G401 (cell line): ENCODE measurements around the gene HS6ST3. TPM values are rescaled to one million over a fixed set of nuclear protein-coding genes. Genes with fewer than 3 reads are reported as not detected.

ENCODE experiments used
- DNase-seq: peaks from one replicate; pipeline ENCODE4 v3.0.0-alpha.2; 2015; ENCODE audit warnings: low spot score
- in situ Hi-C: cut with HindIII; loops from 2 replicates; pipeline ENCODE4 v1.10.0; 2016; ENCODE audit warnings: low sequenced_read_pairs, mixed read lengths
- total RNA-seq: library from RNA; depleted of rRNA; stranded (reverse); fragments of >200 nt; shearing (Covaris generic); gene quantifications from 2 replicates; pipeline ENCODE4 v1.2.3, GENCODE V29; 2014

HS6ST3 gene
- total RNA-seq, 1 experiment from 2014 or later = not detected

- no peak for DNase-seq
- in situ Hi-C loops = no loop called here
These were observed 184.1 kb downstream of the HS6ST3 start for GRCh38 chr13:96274046-96274445.

DNA sequence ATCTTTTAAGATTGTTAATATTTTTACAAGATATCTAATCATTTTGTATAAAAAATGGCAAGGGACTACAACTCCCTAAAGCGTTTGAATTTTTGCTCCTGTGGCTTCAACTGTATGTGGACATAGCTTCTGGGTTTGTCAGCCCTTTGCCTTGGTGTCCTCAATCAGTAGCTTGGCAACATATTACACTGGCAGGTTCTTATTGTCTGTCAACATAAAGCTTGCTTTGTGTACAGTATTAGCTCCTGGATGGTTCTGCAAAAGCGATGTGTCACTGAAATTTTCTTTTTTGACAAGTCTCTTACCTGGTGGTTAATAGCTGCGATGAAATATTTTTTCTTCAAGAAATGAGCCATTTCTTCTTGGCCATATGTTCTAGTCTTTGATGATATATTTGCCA is 190.0 kb downstream of the HS6ST3 start:
- in situ Hi-C loops = no loop called here

GRCh38 chr13:96284971-96285370 is 195.1 kb downstream of the HS6ST3 start:
- in situ Hi-C loops = no loop called here
- DNase-seq = no peak

More for the DNA sequence above, 190.0 kb downstream of the HS6ST3 start:
- no peak for DNase-seq

- DNase-seq = no peak
- in situ Hi-C loops = no loop called here
These were observed 195.8 kb downstream of the HS6ST3 start for GRCh38 chr13:96285729-96286128.

DNA sequence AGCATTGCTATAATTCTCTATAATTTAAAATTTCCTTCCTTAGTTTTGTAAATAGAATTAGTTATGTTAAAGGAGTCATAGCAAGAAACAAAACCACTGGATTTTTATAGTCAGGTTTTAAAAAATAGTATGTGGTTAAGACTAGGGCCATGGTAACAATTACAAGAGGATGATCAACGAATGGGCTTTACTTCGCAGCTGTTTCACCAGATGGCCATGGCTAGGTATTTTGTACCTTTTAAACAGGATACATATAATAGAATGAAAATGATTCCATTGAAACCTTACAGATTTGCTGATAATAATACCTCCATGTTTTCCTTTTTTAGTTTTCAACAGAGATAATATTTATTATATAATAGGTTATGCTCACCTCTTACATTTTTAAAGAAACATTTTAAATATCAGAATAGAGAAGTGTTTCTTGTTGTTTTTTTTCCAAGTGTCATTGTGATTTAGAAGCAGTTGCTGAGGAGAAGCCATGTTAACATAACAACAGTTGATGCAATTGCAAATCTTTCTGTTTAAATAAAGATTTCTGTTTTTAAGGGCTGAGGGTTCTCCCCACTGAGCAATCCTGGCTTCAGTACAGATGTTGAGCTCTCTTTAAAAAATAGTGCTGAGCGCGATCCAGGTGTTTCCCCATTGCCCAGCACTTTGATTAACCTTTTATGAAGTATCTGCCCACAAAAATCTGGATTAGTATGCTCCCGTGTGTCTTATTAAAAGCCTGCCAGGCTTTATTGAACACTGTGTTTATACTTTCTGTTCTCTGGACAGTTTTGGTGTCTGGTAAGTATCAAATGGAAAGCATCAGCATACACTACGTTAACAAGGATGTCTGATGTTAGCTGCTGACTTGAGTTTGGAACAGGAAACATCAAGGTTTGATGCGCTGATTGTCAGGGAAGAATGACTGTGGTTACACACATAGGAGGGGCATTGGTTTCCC is 205.3 kb downstream of the HS6ST3 start:
- DNase-seq = no peak
- in situ Hi-C loops = no loop called here

- DNase-seq = no peak
- in situ Hi-C loops = no loop called here
These were observed 207.5 kb downstream of the HS6ST3 start for GRCh38 chr13:96297360-96297759.

GRCh38 chr13:96299235-96299634 is 209.3 kb downstream of the HS6ST3 start:
- no peak for DNase-seq
- in situ Hi-C loops = no loop called here

- DNase-seq = no peak
- in situ Hi-C loops = no loop called here
These were observed 218.7 kb downstream of the HS6ST3 start for GRCh38 chr13:96308568-96308967.

DNA sequence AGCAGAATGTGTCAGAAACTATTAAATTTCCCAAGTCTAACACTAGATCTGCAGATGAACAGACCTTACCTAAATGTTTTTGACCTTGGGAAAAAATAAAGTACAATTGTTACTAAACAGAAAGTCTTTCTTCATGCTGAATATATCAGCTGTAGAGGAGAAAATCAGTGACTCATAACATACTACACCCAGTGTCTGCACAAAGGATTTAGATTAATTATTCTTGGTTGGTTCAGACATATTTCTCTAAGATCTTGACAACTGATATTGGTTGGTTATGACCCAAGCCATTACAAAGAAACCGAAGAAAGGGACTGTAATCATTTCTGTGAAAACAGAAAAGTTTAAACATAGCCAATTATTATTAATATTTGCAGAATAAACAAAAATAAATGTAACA is 225.1 kb downstream of the HS6ST3 start:
- in situ Hi-C loops = no loop called here
- DNase-seq = no peak

DNA sequence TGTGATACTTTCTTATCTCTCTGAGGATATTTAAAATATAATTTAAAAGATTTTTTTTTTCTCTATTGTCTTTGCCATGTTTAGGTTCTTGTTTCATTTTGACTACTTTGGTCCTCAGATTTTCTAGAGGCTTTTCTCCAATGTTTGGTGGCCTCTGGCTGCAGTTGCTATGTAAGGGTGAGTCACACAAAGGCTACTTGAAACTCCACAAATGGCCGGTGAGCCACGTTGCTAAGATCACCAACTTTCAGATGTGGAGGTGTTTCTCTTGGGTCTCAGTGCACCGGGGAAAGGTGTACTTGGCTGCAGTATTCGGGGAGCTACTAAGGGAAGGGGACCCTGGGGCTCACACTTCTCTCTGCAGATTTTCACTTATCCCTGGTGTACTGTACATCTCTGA is 248.1 kb downstream of the HS6ST3 start:
- in situ Hi-C loops = no loop called here
- DNase-seq = no peak

DNA sequence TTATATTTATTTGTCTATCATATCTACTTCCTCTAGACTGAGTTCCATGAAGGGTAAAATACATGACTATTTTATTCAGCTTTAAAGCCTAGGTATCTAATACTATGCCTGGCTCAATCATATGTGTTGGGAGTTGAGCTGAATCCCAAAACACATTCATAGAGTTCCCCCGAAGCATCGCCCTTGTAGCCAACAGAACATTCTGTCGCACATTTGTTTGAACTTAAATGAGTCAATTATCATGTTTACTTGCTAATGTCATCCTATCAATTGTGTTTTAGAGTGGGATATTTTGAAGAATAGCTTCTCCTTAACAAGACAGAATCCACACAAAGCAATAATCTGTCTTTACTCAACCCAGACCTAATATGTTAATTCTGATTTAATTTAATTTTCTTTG is 252.4 kb downstream of the HS6ST3 start:
- in situ Hi-C loops = no loop called here
- DNase-seq = no peak

DNA sequence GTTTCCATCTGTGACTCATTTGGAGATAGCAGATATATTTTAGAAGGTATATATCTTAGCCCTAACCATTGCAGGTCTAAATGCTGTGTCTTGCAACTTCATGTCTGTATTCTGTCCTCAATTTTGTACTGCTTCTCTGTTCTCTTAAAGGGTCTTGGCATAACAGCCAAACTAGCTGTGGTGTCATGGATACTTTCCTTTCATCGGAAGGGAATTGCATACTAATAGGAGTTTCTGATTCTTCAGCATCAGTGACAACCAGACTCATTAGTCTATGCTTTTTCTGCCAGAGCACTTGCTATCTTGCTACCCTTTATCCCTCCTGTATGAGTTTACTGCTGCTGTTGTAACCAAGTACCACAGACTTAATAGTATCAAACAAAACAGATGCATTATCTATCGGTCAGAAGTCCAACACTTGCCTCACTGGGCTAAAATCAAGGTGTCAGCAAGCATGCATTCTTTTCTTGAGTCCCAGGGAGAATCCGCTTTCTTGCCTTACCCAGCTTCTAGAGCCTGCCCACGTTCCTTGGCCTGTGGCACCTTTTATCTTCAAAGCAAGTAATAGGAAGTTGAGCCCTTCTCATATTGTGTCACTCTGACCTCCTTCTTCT is 253.1 kb downstream of the HS6ST3 start:
- in situ Hi-C loops = no loop called here
- DNase-seq = peak; percentile 1

DNA sequence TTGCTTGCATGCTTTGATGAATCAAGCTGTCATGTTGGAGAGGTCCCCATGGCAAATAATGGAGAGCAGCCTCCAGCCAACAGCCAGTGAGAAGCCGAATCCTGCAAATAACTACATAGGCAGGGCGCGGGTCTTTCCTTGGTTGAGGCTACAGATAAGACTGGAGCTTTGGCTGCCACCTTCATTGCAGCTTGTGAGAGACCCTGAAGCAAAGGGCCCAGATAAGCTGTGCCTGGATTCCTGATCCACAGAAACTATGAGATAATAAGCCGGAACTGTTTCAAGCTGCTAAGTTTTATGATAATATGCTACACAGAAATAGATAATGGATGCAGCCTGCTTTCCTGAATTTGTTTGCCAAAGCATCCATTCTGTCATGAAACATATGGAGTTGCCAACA is 257.0 kb downstream of the HS6ST3 start:
- in situ Hi-C loops = no loop called here
- no peak for DNase-seq

DNA sequence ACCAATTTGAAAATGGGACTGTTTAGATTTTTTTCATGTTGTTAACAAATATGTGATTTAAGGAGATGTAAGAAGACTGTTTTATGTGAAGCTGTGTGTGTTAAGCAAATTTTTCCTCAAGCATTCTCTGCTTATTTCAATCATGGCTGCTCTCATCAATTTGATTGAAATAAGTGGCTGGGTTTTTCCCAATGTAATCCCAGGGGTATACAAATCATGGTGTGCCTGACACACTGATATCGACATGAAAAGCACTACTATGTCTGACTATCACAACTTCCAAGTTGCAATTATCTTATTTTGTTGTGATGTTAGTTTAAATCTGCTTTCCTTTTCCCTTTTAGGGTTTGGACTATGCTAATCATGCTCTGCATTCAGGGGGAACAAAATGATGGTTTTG is 283.7 kb downstream of the HS6ST3 start:
- in situ Hi-C loops = no loop called here
- no peak for DNase-seq

DNA sequence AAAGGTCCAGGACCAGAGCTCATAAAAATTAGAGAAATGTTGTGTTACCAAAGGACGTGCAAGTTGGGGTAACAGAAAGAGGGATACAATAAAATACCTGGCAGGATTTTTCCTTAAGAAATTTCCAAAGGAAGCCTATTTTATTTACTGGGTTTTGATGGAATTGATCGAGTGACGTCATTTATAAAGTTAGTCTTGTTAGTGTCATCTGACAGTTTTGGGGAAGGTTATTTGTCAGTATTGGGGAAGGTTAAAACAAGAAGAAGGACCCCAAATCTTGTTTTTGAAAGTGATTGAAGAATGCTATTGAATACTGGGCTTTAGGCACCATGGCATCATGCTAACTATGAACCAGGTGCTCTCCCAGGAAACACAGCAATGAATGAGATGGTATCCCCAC is 287.9 kb downstream of the HS6ST3 start:
- no peak for DNase-seq
- in situ Hi-C loops = no loop called here

GRCh38 chr13:96379967-96380366 is 290.1 kb downstream of the HS6ST3 start:
- in situ Hi-C loops = no loop called here

GRCh38 chr13:96381681-96382080 is 291.8 kb downstream of the HS6ST3 start:
- no peak for DNase-seq
- in situ Hi-C loops = no loop called here

More at GRCh38 chr13:96379967-96380366, 290.1 kb downstream of the HS6ST3 start:
- no peak for DNase-seq

- in situ Hi-C loops = no loop called here
- no peak for DNase-seq
These were observed 298.7 kb downstream of the HS6ST3 start for GRCh38 chr13:96388598-96388997.

- no peak for DNase-seq
- in situ Hi-C loops = no loop called here
These were observed 301.7 kb downstream of the HS6ST3 start for GRCh38 chr13:96391606-96392005.

- in situ Hi-C loops = no loop called here
- no peak for DNase-seq
These were observed 307.9 kb downstream of the HS6ST3 start for GRCh38 chr13:96397807-96398206.

GRCh38 chr13:96398486-96398885 is 308.6 kb downstream of the HS6ST3 start:
- in situ Hi-C loops = no loop called here
- DNase-seq = no peak
